ENCODE data around the gene ATP10D.

DNA sequence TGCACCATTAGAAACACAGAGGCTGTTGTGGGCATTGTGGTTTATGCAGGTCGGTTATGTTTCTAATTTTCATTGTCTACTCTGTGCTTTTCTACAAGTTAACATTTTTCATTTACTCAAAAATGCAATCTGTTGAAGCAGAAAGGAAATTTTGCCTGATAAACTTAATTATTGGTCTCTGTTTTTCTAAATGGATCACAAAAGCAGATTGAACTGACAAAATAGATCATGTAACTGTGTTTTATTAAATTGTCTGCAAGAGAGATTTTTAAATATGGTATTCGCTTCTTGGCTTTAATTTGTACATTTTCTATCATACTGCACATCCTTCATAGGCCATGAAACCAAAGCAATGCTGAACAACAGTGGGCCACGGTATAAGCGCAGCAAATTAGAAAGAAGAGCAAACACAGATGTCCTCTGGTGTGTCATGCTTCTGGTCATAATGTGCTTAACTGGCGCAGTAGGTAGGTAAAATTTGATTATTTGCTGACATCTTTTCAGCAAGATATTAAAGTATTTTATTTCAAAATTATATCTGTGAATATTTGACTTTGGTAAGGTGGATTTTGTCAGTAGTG lies 50.6 kb downstream of the ATP10D start:
- TF ChIP-seq, protein P1, sequence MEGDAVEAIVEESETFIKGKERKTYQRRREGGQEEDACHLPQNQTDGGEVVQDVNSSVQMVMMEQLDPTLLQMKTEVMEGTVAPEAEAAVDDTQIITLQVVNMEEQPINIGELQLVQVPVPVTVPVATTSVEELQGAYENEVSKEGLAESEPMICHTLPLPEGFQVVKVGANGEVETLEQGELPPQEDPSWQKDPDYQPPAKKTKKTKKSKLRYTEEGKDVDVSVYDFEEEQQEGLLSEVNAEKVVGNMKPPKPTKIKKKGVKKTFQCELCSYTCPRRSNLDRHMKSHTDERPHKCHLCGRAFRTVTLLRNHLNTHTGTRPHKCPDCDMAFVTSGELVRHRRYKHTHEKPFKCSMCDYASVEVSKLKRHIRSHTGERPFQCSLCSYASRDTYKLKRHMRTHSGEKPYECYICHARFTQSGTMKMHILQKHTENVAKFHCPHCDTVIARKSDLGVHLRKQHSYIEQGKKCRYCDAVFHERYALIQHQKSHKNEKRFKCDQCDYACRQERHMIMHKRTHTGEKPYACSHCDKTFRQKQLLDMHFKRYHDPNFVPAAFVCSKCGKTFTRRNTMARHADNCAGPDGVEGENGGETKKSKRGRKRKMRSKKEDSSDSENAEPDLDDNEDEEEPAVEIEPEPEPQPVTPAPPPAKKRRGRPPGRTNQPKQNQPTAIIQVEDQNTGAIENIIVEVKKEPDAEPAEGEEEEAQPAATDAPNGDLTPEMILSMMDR (conservative IDR thresholded peaks at IDR 0.05; ENCODE audit: low read depth, low read length) = no peak
- no peak for TF ChIP-seq EZH2 (IDR thresholded peaks at IDR 0.05; ENCODE audit: low read length, unreplicated experiment)
- no peak for TF ChIP-seq EZH2phosphoT487 (IDR thresholded peaks at IDR 0.05; ENCODE audit: borderline replicate concordance, low read length)
